DMS153 (cell line): Measurements from ENCODE around the gene NTRK3.

Source experiments
- DNase-seq: peaks from one replicate; lab custom pipeline; 2025; lab: John Stamatoyannopoulos, UW

Gene NTRK3

GRCh38 chr15:87817553-87817952 lies 439.0 kb downstream of the NTRK3 start:
- no peak for DNase-seq

GRCh38 chr15:87816811-87817210 lies 439.7 kb downstream of the NTRK3 start:
- no peak for DNase-seq

- DNase-seq: no peak
Measured at GRCh38 chr15:87816016-87816415, 440.5 kb downstream of the NTRK3 start.
